ENCODE measurements around the gene EIF5B.
A peak's percentile ranks its signal among the peaks of the same experiment; 100 is the strongest.
"Not testable (repeated sequence)": the region's sequence is repeated elsewhere in the genome, so short reads cannot be mapped to it uniquely, and the experiment has no call there.

Gene EIF5B

DNA sequence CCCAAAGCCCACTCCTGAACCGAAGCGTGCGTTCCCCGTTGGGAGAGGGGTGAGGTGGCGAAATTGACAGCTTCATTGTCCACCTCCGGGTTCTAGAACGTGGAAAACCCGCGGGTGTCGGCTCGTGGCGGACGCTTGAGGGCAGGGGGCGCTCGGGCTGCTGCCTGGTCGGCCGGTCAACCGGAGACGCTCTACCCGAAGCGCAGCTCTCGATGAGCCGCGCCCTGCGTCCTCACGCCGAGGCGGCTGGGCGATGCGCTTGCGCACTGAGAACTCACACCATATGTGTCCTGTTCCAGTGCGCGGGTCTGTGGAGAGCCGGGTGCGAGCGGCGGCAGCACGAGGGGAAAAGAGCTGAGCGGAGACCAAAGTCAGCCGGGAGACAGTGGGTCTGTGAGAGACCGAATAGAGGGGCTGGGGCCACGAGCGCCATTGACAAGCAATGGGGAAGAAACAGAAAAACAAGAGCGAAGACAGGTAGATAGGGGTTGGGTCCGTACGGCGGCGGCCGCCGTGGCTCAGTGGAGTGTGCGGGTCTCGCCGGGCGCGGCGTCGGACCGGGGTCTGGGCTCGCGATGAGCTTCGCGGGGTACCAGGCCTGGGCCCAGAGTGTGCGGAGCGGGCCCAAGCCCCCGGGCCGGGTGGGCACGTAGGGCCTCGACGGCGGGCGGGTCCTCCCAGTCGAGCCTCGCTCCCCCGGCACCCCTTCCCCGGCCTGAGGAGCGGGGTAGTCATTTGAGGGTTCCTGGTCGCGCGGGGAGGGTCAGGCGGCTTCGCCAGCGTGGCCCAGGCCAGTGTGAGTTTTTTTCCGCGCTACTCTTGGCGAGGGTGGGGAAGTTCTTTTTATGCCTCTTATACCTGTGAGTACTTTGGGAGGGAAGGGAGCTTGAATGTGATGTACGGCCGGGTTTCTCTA lies at the start of gene EIF5B:
TSS of gene EIF5B (plus strand) at position 277 of the 916 bp plus-strand sequence. CDS start at position 443, 166 bp downstream.
- peak; percentile 96 for DNase-seq (ENCODE audit: low read depth)

- DNase-seq (ENCODE audit: low read depth), result peak; percentile 42
These were observed 39.2 kb upstream of the EIF5B start for GRCh38 chr2:99297994-99298393.

GRCh38 chr2:99299580-99299979 lies 37.6 kb upstream of the EIF5B start:
- no peak for DNase-seq (ENCODE audit: low read depth)

GRCh38 chr2:99301097-99301496 lies 36.1 kb upstream of the EIF5B start, which contains the start of gene LYG1:
Gene LYG1 (minus strand): TSS chr2:99301197. CDS start chr2:99295670, 5,527 bp downstream.
- not testable (repeated sequence) for DNase-seq (ENCODE audit: low read depth)

DNA sequence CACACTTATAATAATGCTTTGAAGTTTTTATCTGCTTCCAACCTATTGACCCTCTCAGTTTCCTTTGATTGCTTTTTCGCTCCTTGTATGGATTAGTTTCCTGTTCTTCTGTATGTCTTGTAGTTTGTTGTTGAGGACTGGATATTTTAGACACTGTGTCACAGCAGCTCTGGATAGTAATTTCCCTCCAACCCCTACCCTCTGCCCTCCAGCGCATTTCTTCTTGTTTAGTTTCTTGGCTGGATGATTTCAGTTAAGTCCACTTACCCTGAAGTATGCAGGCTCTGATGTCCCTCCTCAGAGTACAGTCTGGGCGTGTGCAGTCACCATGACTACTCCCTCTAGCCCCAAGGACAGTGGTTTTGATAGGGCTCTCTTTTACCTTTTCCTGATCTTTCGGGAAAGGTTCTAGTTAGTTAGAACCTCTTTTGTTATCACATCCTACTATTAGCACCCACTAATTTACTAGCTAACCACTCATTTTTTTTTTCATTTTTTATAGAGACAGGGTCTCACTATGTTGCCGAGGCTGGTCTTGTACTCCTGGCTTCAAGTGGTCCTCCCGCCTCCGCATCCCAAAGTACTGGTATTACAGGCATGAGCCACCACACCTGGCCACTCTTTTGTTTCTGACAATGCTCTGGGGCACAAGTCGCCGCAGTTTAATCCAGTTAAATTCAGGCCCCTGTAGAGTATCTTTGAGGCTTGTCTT lies 19.9 kb upstream of the EIF5B start:
- no peak for DNase-seq (ENCODE audit: low read depth)

DNA sequence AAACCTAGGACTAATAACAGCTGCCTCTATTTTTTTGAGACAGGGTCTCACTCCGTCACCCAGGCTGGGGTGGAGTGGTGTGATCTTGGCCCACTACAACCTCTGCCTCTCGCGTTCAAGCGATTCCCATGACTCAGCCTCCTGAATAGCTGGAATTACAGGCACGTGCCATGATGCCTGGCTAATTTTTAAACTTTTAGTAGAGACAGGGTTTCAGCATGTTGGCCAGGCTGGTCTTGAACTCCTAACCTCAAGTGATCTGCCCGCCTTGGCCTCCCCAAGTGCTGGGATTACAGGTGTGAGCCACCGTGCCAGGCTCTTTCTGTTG lies 19.4 kb upstream of the EIF5B start:
- DNase-seq (ENCODE audit: low read depth), result not testable (repeated sequence)

GRCh38 chr2:99325384-99325783 lies 11.8 kb upstream of the EIF5B start:
- DNase-seq (ENCODE audit: low read depth), result no peak

DNA sequence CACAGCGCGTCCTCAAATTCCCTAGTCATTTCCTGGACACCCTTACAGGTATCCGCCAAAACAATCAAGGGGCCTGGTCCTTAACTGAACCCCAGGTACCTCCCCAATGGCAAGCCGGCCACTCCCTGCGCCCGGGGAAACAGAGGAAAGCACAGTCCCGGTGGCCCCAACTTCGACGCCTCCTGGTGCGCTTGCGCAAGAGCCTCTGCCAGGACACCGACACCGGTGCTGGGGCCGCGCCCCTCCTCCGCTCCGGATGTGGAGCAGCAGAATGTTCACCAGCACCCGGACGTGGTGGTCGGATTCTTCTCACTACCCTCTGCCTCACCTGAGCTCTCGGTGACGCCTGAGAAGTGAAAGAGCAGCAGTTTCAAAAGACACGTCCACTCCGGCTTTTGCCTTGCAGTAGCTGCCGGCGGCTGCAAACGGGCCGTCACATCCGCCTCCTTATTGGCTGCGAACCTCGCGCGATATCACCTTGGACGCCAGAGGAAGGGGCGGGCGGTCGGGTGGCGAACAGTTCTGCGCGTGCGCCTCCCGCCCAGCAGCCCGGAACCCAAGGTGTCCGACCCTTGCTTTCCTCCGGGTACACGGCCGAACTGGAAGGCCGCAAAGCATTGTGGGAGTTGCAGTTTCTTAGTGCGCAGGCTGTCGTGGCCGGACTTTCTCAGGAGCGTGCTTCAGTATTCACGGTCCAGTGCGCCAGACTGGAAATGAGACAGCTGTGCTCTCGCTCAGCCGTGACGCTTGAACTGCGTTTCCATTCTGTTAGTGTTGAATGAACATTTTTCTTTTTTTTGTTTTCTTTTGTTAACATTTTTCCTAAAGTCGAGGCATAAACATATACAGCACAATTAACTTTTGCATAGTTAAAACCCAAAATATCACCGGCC lies 1.0 kb upstream of the EIF5B start, which contains the start of gene TXNDC9:
TSS of gene TXNDC9 (minus strand) at position 423 of the 893 bp plus-strand sequence. CDS start 3,123 bp downstream, outside the sequence.
- DNase-seq (ENCODE audit: low read depth), result peak; percentile 99

DNA sequence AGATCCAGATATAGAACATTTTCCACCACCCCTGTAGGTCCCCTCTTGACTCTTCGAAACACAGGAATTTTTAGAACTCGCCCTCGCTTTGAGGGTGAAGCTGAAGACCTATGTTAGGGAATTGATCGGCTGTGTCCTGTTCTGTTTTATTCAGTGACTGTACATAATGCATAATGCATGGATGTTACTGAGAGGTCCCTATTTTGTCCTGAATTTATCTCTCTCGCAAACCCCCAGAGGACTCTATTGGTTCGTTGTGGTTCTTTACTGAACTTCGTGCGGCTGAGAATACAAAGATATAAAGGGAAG lies 431 bp upstream of the EIF5B start:
- no peak for DNase-seq (ENCODE audit: low read depth)

GRCh38 chr2:99338029-99338585 lies 918 bp downstream of the EIF5B start:
- no peak for DNase-seq (ENCODE audit: low read depth)

GRCh38 chr2:99340669-99341236 lies 3.6 kb downstream of the EIF5B start:
- DNase-seq (ENCODE audit: low read depth), result no peak

DNA sequence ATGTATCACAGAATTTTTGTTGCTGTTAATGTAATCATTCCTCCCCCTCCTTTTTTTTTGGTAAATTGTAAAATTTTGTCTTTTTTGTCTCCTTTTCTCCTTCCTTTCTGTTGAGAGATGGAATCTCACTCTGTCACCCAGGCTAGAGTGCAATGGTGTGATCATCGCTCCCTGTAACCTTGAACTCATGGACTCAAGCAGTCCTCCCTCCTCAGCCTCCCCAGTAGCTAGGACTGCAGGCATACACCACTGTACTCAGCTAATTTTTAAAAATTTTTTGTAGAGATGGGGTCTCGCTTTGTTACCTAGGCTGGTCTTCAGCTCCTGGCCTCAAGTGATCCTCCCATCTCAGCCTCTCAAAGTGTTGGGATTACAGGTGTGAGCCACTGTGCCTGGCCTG lies 5.3 kb downstream of the EIF5B start:
- DNase-seq (ENCODE audit: low read depth), result no peak

DNA sequence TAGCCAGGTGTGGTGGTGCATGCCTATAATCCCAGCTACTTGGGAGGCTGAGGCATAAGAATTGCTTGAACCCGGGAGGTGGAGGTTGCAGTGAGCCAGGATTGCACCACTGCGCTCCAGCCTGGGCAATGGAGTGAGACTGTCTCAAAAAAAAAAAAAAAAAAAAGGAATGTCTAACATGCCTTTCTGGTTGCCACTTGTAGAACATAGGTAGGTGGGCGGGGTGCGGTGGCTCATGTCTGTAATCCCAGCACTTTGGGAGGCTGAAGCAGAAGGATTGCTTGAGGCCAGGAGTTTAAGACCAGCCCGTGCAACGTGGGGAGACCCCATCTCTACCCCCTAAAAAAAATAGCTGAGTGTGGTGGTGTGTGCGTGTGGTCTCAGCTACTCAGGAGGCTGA lies 8.3 kb downstream of the EIF5B start:
- not testable (repeated sequence) for DNase-seq (ENCODE audit: low read depth)

- DNase-seq (ENCODE audit: low read depth), result no peak
These were observed 9.0 kb downstream of the EIF5B start for GRCh38 chr2:99346218-99346617.

- DNase-seq (ENCODE audit: low read depth), result no peak
These were observed 11.0 kb downstream of the EIF5B start for GRCh38 chr2:99348173-99348572.

DNA sequence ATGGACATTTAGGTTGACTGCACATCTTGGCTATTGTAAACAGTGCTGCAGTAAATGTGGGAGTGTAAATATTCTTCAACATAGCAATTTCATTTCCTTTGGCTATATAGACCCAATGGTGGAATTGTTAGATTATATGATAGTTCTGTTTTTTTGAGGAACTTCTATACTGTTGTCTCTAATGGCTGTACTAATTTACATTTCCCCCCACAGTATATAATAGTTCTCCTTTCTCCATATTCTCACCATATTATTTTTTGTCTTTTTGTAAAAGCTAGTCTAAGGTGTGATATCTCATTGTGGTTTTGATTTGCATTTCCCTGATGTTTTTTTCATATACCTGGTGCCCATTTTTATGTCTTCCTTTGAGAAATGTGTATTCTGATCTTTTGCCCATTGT lies 13.0 kb downstream of the EIF5B start:
- DNase-seq (ENCODE audit: low read depth), result no peak

DNA sequence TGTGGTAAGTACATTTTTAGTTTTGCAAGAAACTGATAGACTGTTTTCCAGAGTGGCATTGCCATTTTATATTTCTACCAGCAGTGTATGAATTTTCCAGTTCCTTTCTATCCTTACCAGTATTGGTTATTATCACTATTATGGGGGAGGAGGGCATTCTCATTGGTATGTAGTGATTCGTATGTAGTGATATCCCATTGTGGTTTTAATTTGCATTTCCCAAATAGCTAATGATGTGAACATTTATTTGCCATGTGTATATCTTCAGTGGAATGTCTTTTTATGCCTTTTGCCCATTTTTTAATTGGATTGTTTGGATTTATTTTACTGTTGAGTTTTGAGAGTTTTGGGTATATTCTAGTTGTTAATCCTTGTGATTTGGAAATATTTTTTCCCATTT lies 16.9 kb downstream of the EIF5B start:
- DNase-seq (ENCODE audit: low read depth), result peak; percentile 17

- not testable (repeated sequence) for DNase-seq (ENCODE audit: low read depth)
These were observed 17.6 kb downstream of the EIF5B start for GRCh38 chr2:99354825-99355224.

- DNase-seq (ENCODE audit: low read depth), result no peak
These were observed 19.7 kb downstream of the EIF5B start for GRCh38 chr2:99356853-99357252.

DNA sequence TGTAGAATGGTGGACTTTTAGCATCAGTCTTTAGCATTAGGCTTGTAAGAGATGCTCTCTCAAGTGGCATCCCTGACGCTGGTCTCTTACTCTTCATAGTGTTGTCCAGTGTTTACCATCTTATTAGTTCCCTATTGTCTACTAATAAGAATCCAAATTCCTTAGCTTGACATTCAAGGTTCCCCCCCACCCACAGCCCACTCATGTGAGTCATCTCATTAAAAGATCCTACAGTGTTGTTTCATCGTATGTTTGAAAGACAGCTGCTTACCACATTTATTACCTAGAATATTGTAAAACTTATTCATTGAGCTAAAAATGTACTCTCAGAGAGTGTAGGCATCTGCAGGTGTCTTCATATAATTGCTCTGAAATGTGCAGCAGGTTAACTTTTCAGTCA lies 28.5 kb downstream of the EIF5B start:
- DNase-seq (ENCODE audit: low read depth), result no peak

DNA sequence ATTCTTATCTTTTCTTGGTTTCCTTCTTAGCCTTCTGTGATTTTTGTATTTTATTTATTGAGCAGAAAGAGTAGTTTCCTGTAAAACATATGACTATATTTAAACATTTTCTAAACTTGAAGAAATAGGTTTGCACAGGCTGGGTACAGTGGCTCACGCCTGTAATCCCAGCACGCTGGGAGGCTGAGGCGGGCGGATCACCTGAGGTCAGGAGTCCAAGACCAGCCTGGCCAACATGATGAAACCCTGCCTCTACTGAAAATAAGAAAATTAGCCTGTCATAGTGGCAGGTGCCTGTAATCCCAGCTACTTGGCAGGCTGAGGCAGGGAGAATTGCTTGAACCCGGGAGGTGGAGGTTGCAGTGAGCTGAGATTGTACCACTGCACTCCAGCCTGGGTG lies 31.7 kb downstream of the EIF5B start:
- not testable (repeated sequence) for DNase-seq (ENCODE audit: low read depth)

- no peak for DNase-seq (ENCODE audit: low read depth)
These were observed 36.0 kb downstream of the EIF5B start for GRCh38 chr2:99373144-99373543.
